ENCODE data around the gene WDR43. TPM values are rescaled to one million over a fixed set of nuclear protein-coding genes. Genes with fewer than 3 reads are reported as not detected.

Gene WDR43
- total RNA-seq, 1 experiment from 2014 or later, result 112 TPM

- no peak for TF ChIP-seq ATF2 (CRISPR knock-in tag; IDR thresholded peaks at IDR 0.05; ENCODE audit: borderline replicate concordance, low read depth)
- no peak for TF ChIP-seq JUN (CRISPR knock-in tag; IDR thresholded peaks at IDR 0.05)
- TF ChIP-seq NFYB (CRISPR knock-in tag; conservative IDR thresholded peaks at IDR 0.05; ENCODE audit: low read depth), result no peak
- TF ChIP-seq PRRX2 (CRISPR knock-in tag; IDR thresholded peaks at IDR 0.05), result no peak
Measured at GRCh38 chr2:28997237-28997846, 102.9 kb downstream of the WDR43 start (continued).

Other genes starting within 250 kb of the WDR43 start
- gene PPP1CB, start 142.8 kb upstream of the WDR43 start, total RNA-seq (2021), result 122 to 133 TPM (median 124 TPM) in 3 replicates
- gene SPDYA, start 83.8 kb upstream of the WDR43 start, total RNA-seq (2021), result 0.30 to 0.61 TPM (median 0.46 TPM) in 3 replicates
- 24.0 to 26.4 TPM (median 24.3 TPM) in 3 replicates for gene TRMT61B, start 24.4 kb upstream of the WDR43 start, total RNA-seq (2021)
- gene TOGARAM2, start 86.6 kb downstream of the WDR43 start, total RNA-seq (2021), result 0.62 to 1.0 TPM (median 1.0 TPM) in 3 replicates
- gene PCARE, start 179.9 kb downstream of the WDR43 start, total RNA-seq (2021), result not detected in 3 replicates
- gene CLIP4, start 220.7 kb downstream of the WDR43 start, total RNA-seq (2021), result 0.21 to 0.62 TPM (median 0.39 TPM) in 3 replicates

Data from WTC11 (cell line).